ENCODE data around the gene TMEM163.

TMEM163 gene

GRCh38 chr2:134718817-134719814 is at the start of gene TMEM163:
TMEM163 (minus strand) TSS chr2:134719000.
- peaks cover 49% of the 10 kb centered on the region for H3K27me3 ChIP-seq (ENCODE audit: control insufficient read depth, low read length)
- no peaks in the 10 kb centered on the region for H3F3A ChIP-seq (ENCODE audit: control insufficient read depth, insufficient read depth)

DNA sequence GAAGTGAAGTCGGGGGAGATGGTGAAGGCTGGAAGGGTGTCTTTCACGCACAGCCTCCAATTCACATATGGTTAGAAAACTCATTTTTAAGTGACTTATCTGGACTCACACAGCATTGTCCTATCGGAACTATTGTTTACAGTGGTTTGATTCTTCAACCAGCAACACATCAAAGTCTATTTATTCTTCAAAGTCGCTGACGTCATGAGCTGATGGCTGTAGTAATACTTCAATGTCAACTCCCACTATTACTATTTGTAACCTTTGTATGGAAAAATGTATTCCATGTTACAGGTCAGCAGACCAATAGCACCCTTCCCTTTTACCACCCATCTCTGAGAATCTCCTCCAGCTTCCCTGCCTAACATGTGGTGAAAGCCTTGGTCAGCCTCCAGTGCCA is 47.8 kb upstream of the TMEM163 start:
- TF ChIP-seq EZH2phosphoT487 (IDR thresholded peaks at IDR 0.05; ENCODE audit: borderline replicate concordance, low read length): no peak
- TF ChIP-seq, protein P1, sequence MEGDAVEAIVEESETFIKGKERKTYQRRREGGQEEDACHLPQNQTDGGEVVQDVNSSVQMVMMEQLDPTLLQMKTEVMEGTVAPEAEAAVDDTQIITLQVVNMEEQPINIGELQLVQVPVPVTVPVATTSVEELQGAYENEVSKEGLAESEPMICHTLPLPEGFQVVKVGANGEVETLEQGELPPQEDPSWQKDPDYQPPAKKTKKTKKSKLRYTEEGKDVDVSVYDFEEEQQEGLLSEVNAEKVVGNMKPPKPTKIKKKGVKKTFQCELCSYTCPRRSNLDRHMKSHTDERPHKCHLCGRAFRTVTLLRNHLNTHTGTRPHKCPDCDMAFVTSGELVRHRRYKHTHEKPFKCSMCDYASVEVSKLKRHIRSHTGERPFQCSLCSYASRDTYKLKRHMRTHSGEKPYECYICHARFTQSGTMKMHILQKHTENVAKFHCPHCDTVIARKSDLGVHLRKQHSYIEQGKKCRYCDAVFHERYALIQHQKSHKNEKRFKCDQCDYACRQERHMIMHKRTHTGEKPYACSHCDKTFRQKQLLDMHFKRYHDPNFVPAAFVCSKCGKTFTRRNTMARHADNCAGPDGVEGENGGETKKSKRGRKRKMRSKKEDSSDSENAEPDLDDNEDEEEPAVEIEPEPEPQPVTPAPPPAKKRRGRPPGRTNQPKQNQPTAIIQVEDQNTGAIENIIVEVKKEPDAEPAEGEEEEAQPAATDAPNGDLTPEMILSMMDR (IDR thresholded peaks at IDR 0.05; ENCODE audit: low read depth, low read length, poor library complexity, severe bottlenecking): no peak
- H3K4me3 ChIP-seq (ENCODE audit: low read length): no peak overlapping the region
- no peaks in the 10 kb centered on the region for H3K9me2 ChIP-seq (replicated peaks; ENCODE audit: control insufficient read depth, low read length)
- H3K4me2 ChIP-seq (ENCODE audit: low read length): no peak overlapping the region
- no peaks in the 10 kb centered on the region for H3K9me3 ChIP-seq (ENCODE audit: control insufficient read depth, insufficient read depth, low read length)
- H3F3A ChIP-seq (ENCODE audit: control insufficient read depth, insufficient read depth): no peaks in the 10 kb centered on the region
- H4K20me1 ChIP-seq (ENCODE audit: control insufficient read depth, insufficient read depth, low read depth, low read length): no peaks in the 10 kb centered on the region
- H3K36me3 ChIP-seq (ENCODE audit: control insufficient read depth, low read length): no peaks in the 10 kb centered on the region
- no peak overlapping the region for H3K27ac ChIP-seq (ENCODE audit: low read depth, low read length)
- no peaks in the 10 kb centered on the region for H3K4me1 ChIP-seq (ENCODE audit: control insufficient read depth, low read length)
- H3K79me2 ChIP-seq (ENCODE audit: control insufficient read depth, low read length): no peaks in the 10 kb centered on the region
- no peaks in the 10 kb centered on the region for H3K27me3 ChIP-seq (ENCODE audit: control insufficient read depth, low read length)

More at GRCh38 chr2:134718817-134719814, at the start of gene TMEM163:
- TF ChIP-seq, protein P1 (IDR thresholded peaks at IDR 0.05; ENCODE audit: low read depth, low read length, poor library complexity, severe bottlenecking): no peak
- Histone ChIP-seq H4K20me1 (ENCODE audit: control insufficient read depth, insufficient read depth, low read depth, low read length) (no peaks in the 10 kb centered on the region), H3K9me2 (replicated peaks; ENCODE audit: control insufficient read depth, low read length) (no peaks in the 10 kb centered on the region), H3K4me3 (ENCODE audit: low read length) (peak within 1 kb of the TSS; percentile 65), H3K4me2 (ENCODE audit: low read length) (peak within 1 kb of the TSS; percentile 69), H3K27ac (ENCODE audit: low read depth, low read length) (no peak within 1 kb of the TSS), H3K36me3 (ENCODE audit: control insufficient read depth, low read length) (no peaks in the 10 kb centered on the region), H3K9me3 (ENCODE audit: control insufficient read depth, insufficient read depth, low read length) (no peaks in the 10 kb centered on the region), H3K4me1 (ENCODE audit: control insufficient read depth, low read length) (peaks cover 16% of the 10 kb centered on the region), H3K79me2 (ENCODE audit: control insufficient read depth, low read length) (no peaks in the 10 kb centered on the region)

- Histone ChIP-seq H4K20me1 (ENCODE audit: control insufficient read depth, insufficient read depth, low read depth, low read length) (no peaks in the 10 kb centered on the region), H3F3A (ENCODE audit: control insufficient read depth, insufficient read depth) (no peaks in the 10 kb centered on the region), H3K27ac (ENCODE audit: low read depth, low read length) (no peak overlapping the region), H3K36me3 (ENCODE audit: control insufficient read depth, low read length) (no peaks in the 10 kb centered on the region), H3K9me2 (replicated peaks; ENCODE audit: control insufficient read depth, low read length) (no peaks in the 10 kb centered on the region), H3K27me3 (ENCODE audit: control insufficient read depth, low read length) (no peaks in the 10 kb centered on the region), H3K4me1 (ENCODE audit: control insufficient read depth, low read length) (no peaks in the 10 kb centered on the region), H3K4me2 (ENCODE audit: low read length) (no peak overlapping the region), H3K79me2 (ENCODE audit: control insufficient read depth, low read length) (no peaks in the 10 kb centered on the region), H3K4me3 (ENCODE audit: low read length) (no peak overlapping the region), H3K9me3 (ENCODE audit: control insufficient read depth, insufficient read depth, low read length) (no peaks in the 10 kb centered on the region)
- TF ChIP-seq EZH2phosphoT487 (IDR thresholded peaks at IDR 0.05; ENCODE audit: borderline replicate concordance, low read length): no peak
- TF ChIP-seq, protein P1 (IDR thresholded peaks at IDR 0.05; ENCODE audit: low read depth, low read length, poor library complexity, severe bottlenecking): peak; percentile 26
Measured at GRCh38 chr2:134765987-134766386, 47.2 kb upstream of the TMEM163 start.

Measured in DOHH2 (cell line).